RWPE1 (cell line): Measurements from ENCODE around the gene PER3.
A peak's percentile ranks its signal among the peaks of the same experiment; 100 is the strongest.

ENCODE experiments used
- CTCF ChIA-PET: fragments of 350-600 bp; sonication (Branson Sonifier 250); formaldehyde crosslinking; extraction: SDS; loops from one replicate; lab custom pipeline; 2021; lab: Yijun Ruan, JAX
- POLR2A ChIA-PET: fragments of 400-600 bp; formaldehyde crosslinking; extraction: SDS; loops from one replicate; lab custom pipeline; 2020; ENCODE audit warnings: antibody characterized with exemption; ENCODE audit not compliant: low non-redundant PET; lab: Yijun Ruan, JAX
- DNase-seq: peaks from one replicate; pipeline ENCODE4 v3.0.0; 2012; ENCODE audit warnings: low spot score
- H3K27ac ChIP-seq: fragments of 450-650 bp; 2 replicates; pipeline ENCODE4 v1.5.1; 2017
- CTCF ChIP-seq: fragments of 450-650 bp; conservative IDR thresholded peaks from 2 replicates; pipeline ENCODE4 v1.5.1; 2017; ENCODE audit warnings: low read depth, mild to moderate bottlenecking

PER3 gene

DNA sequence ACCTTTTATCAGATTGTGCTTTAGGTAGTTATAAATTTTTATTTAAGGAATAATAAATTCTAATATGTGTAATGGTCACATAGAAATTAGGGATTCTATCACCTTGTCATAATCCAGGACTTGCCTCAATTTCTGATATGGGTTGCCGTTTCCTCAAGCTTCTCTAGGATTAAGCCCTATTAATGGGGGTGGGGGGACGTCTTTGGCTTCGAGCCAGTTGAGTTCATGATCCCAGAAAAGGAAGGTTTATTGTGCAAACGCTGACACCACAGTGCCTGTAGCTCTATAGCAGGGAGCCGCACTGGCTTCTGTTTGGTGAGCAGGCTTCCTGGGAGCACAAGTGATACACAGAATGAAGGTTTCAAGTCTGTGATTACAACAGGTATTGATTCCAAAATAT lies 35.0 kb upstream of the PER3 start:
- CTCF ChIA-PET = interaction anchor here (0.6 to 11.5 kb wide), 2 partner anchors 81 to 483 kb away, joined by 4 to 289 read pairs; no protein-coding TSS in a partner anchor
- POLR2A ChIA-PET = no interaction called here

DNA sequence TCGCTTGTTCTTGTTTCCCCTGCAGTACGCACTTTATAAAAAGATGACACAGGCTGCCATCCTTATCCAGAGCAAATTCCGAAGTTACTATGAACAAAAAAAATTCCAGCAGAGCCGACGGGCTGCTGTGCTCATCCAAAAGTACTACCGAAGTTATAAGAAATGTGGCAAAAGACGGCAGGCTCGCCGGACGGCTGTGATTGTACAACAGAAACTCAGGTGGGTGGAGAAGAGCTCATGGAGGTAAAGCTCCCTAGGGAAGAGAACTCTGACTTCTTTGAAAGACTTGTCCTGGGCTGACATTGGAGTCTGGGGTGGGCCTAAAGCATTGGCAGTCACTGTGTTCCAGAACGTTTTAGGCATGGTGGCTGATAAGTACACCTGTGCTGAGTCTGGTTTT lies 32.9 kb upstream of the PER3 start:
- DNase-seq = no peak
- ChIA-PET CTCF (interaction anchor here (0.7 to 11.5 kb wide), 2 partner anchors 83 to 1055 kb away, joined by 4 to 289 read pairs; no protein-coding TSS in a partner anchor), POLR2A (no interaction called here)
- no peak overlapping the region for H3K27ac ChIP-seq
- no peak for TF ChIP-seq CTCF

More for the DNA sequence above, 35.0 kb upstream of the PER3 start:
- TF ChIP-seq CTCF = no peak
- DNase-seq = no peak
- H3K27ac ChIP-seq = no peak overlapping the region

- peak; percentile 84 for TF ChIP-seq CTCF
- no peak overlapping the region for H3K27ac ChIP-seq
- ChIA-PET POLR2A (no interaction called here), CTCF (interaction anchor here (0.6 to 11.5 kb wide), 19 partner anchors 9 to 1048 kb away, joined by 3 to 289 read pairs (median 4); no protein-coding TSS in a partner anchor)
- peak; percentile 44 for DNase-seq
Observed at GRCh38 chr1:7752512-7753417, 31.3 kb upstream of the PER3 start.

DNA sequence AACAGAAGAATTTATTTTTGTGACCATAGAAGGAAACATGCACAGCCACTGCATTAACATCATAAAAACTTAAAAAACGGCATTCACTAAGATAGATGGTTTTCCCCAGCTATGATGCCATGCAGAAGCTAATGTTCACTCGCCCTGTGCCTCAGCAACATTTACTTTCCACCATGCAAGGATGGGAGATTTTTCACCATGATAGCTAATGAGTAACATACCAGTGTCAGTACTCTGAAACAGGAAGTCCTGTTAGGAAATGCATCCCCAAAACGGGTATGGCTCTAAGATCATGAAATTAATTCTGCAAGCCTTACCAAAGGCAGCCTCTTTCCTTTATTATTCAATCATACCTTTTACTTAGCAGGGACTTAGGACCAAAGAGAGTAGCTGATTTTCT lies 30.4 kb upstream of the PER3 start:
- H3K27ac ChIP-seq = no peak overlapping the region
- ChIA-PET CTCF (interaction anchor here (0.6 to 11.5 kb wide), 7 partner anchors 9 to 121 kb away, joined by 3 to 289 read pairs (median 5); no protein-coding TSS in a partner anchor), POLR2A (no interaction called here)
- no peak for TF ChIP-seq CTCF
- no peak for DNase-seq

DNA sequence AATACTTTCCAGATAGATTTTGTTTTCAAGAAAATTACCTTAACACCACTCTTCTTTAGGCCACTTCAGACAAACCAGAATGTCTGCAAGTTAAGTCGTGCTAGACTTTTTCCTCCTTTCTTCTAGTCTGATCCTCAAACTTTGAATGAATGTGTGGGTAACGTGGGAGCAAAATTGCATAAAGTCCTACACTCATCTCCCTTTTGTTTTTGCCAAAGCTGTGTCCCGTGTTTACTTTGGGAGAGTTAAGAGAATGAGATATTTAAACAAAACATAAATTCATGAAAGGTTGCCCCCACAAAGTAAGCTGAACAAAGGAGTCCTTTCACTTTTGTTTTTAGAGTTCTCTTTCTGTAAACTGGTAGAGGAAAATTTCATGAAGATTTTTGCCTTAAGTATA lies 29.9 kb upstream of the PER3 start:
- no peak for TF ChIP-seq CTCF
- ChIA-PET CTCF (interaction anchor here (0.6 to 11.5 kb wide), 2 partner anchors 86 to 122 kb away, joined by 3 to 289 read pairs; no protein-coding TSS in a partner anchor), POLR2A (no interaction called here)
- no peak for DNase-seq
- no peak overlapping the region for H3K27ac ChIP-seq

DNA sequence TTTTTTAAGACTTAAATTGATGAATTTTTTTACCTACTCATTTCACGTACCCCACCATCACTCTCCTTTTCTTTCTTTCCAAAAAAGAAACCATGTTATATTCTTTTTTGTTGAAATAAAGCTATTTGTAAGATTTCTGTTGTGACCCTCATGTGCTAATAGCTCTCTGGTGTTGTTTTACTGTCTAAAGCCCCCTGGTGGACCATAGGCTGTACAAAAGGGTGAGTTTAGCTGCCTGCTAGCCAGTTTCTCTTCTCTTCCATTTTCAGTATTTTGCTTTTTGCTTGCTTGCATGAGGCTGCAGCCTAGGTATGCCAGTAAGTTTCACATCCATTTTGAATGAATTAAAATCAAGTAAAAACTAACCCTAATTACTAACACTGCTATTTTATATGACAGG lies 28.6 kb upstream of the PER3 start:
- no peak overlapping the region for H3K27ac ChIP-seq
- ChIA-PET CTCF (interaction anchor here (0.6 to 11.5 kb wide), 4 partner anchors 88 to 1162 kb away, joined by 3 to 289 read pairs (median 4); no protein-coding TSS in a partner anchor), POLR2A (no interaction called here)
- no peak for TF ChIP-seq CTCF
- DNase-seq = no peak
